Measurements from ENCODE around the gene LDLRAD3.
"Not testable (repeated sequence)": the region's sequence is repeated elsewhere in the genome, so short reads cannot be mapped to it uniquely, and the experiment has no call there.

LDLRAD3 gene

GRCh38 chr11:36156161-36156816, 212.4 kb downstream of the LDLRAD3 start:
- DNase-seq (ENCODE audit: extremely low read depth in 1 of 2, low read depth in 1 of 2), result no peak

- no peak for DNase-seq (ENCODE audit: extremely low read depth in 1 of 2, low read depth in 1 of 2)
These were observed 213.1 kb downstream of the LDLRAD3 start for GRCh38 chr11:36156817-36157519.

- no peak for DNase-seq (ENCODE audit: extremely low read depth in 1 of 2, low read depth in 1 of 2)
These were observed 216.2 kb downstream of the LDLRAD3 start for GRCh38 chr11:36160091-36160490.

- DNase-seq (ENCODE audit: extremely low read depth in 1 of 2, low read depth in 1 of 2), result no peak
These were observed 217.7 kb downstream of the LDLRAD3 start for GRCh38 chr11:36161572-36161971.

GRCh38 chr11:36162006-36162882, 218.4 kb downstream of the LDLRAD3 start:
- no peak for DNase-seq (ENCODE audit: extremely low read depth in 1 of 2, low read depth in 1 of 2)

GRCh38 chr11:36162883-36163434, 219.1 kb downstream of the LDLRAD3 start:
- DNase-seq (ENCODE audit: extremely low read depth in 1 of 2, low read depth in 1 of 2), result no peak

GRCh38 chr11:36164506-36165250, 220.8 kb downstream of the LDLRAD3 start:
- DNase-seq (ENCODE audit: extremely low read depth in 1 of 2, low read depth in 1 of 2), result no peak

GRCh38 chr11:36165621-36166397, 221.9 kb downstream of the LDLRAD3 start:
- no peak for DNase-seq (ENCODE audit: extremely low read depth in 1 of 2, low read depth in 1 of 2)

GRCh38 chr11:36167073-36167472, 223.2 kb downstream of the LDLRAD3 start:
- DNase-seq (ENCODE audit: extremely low read depth in 1 of 2, low read depth in 1 of 2), result no peak

GRCh38 chr11:36167729-36168128, 223.9 kb downstream of the LDLRAD3 start:
- DNase-seq (ENCODE audit: extremely low read depth in 1 of 2, low read depth in 1 of 2), result no peak

- no peak for DNase-seq (ENCODE audit: extremely low read depth in 1 of 2, low read depth in 1 of 2)
These were observed 234.0 kb downstream of the LDLRAD3 start for GRCh38 chr11:36177836-36178235.

GRCh38 chr11:36186340-36187175, 242.7 kb downstream of the LDLRAD3 start:
- no peak for DNase-seq (ENCODE audit: extremely low read depth in 1 of 2, low read depth in 1 of 2)

GRCh38 chr11:36187622-36188021, 243.8 kb downstream of the LDLRAD3 start:
- DNase-seq (ENCODE audit: extremely low read depth in 1 of 2, low read depth in 1 of 2), result no peak

GRCh38 chr11:36189735-36190134, 245.9 kb downstream of the LDLRAD3 start:
- not testable (repeated sequence) for DNase-seq (ENCODE audit: extremely low read depth in 1 of 2, low read depth in 1 of 2)

- DNase-seq (ENCODE audit: extremely low read depth in 1 of 2, low read depth in 1 of 2), result no peak
These were observed 248.1 kb downstream of the LDLRAD3 start for GRCh38 chr11:36191941-36192340.

- DNase-seq (ENCODE audit: extremely low read depth in 1 of 2, low read depth in 1 of 2), result no peak
These were observed 248.8 kb downstream of the LDLRAD3 start for GRCh38 chr11:36192425-36193289.

- no peak for DNase-seq (ENCODE audit: extremely low read depth in 1 of 2, low read depth in 1 of 2)
These were observed 249.4 kb downstream of the LDLRAD3 start for GRCh38 chr11:36193290-36193619.

GRCh38 chr11:36193721-36194120, 249.9 kb downstream of the LDLRAD3 start:
- no peak for DNase-seq (ENCODE audit: extremely low read depth in 1 of 2, low read depth in 1 of 2)
